ENCODE results near the gene XK.

XK gene

DNA sequence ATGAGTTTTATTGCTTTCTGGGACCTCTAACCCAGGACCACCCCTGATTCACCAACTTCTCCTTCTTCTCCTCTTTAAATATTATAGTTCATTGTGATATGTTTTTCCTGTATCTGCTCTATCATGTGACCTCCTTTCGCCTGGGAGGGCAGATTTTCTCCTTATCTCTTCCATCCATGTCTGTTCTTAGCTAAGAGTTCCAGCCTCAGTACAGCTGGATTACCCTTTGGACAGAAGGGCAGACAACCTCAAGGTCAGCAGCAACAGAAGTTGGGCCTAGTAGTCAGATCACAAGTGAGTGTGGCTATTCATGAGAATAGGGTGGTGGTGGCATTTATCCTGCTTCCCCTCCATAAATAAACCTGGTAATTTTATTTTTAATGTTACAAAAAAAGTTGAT is 5.7 kb upstream of the XK start:
- no peak for FAIRE-seq

DNA sequence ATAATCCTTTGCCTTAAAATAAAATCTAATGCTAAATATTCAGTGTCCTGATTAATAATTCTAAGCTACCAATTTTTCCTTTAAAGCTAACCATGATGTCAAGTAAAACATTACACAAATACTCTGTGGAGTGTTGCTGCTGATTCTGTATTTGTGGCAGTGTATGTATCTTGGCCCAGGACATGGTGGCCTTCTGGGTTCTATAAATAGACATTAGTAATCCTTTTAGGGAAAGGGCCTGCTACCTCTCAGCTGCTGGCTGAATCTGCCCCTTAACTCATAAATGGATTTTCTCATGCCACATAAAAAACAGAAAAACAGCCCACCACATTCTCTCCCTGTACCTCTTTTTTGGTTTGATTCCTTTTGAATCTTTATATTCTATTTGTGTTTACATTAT is 1.2 kb upstream of the XK start:
- FAIRE-seq = no peak

DNA sequence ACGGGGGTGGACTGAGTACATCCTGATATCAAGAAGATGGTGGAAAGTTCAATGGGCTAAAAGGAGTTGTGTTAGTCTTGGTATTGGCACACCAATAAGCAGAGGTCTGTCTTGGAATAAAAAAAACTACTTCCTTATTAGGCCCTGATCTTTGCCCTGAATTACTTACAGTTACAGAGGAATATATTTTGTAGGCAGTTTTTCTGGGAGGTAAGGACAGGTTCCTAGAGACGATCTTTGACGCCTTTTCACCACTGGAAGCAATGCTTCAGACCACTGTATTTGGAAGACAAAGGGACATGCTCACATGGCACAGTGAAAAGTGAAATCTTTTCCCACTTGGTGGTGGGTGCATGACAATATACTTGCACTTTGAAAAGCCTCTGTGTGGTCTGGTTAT is 618 bp upstream of the XK start:
- no peak for FAIRE-seq

DNA sequence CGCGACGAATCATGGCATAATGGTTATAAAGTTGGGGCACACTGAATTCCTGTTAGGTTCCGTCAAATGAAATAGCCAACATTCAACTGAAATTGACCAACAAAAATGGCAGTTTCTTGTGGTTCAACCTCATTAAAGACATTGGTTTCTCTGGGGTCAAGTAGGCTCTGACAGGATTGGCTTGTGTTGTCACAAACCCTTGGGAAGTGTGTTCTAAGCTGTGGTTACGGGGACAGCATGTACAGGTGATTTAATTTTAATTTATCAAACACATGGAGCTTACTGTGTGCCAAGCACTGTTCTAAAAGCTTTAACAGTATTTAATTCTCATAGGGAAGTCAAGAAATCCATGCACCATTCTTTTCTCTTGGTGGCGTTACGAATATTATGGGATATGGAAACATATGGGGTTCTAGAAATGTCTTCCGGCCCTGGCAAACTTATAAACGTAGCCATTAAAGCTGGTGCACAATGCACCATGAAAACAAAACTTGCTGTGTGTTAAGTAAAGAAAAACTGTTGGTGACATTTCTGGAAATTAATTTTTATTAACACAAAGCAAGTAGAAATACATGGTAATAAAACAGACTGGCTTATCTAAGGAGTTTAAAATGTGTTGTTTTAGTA is 891 bp downstream of the XK start:
- FAIRE-seq = no peak

DNA sequence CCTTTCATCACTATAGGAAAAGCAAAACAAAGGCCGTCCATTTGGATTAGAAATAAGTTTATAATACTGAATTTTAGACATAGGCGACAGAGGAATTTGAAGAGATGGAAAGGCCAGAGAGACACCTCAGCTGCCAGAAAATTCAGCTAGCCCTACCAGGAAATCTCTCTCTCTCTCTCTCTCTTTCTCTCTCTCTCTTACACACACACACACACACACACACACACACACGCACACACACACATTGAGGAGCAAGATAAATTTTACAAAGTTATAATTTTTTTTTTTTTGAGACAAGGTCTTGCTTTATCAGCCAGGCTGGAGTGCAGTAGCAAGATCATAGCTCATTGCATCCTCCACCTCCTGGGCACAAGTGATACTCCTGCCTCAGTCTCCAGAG is 1.4 kb downstream of the XK start:
- FAIRE-seq = no peak

DNA sequence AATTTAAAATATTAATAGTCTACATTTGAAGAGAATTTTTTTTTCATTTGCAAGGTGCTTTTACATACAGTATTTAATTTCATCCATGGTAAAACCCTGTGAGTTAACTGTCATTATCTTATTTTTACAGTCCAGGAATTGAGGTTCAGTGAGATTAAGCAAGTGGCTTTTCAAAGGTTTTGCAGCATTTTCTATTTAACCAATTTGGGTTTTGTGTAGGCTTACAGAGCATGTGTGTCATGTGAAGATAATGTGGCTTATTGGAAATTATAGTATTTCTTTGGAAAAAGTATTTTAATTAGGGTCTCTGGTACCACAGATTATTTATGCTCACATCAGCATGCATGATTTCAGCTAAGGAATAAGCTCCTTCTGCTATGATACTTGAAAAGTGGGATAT is 4.5 kb downstream of the XK start:
- no peak for FAIRE-seq

DNA sequence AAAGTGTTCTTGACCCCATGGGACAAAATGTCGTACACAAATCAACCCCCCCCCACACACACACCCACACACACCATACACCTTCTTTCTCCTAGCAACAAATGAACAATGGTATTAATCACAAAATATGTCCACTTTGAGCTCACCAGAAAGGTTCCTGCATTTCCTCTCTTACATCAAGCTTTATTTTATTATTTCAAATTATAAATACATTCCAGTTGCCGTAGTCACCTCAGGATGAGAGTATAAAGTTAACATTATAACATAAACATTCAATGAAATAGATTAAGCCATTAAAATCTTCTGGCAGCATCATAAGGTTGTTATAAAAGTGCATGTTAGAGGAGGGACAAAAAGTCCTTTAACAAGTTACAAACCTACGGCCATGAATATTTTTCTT is 7.3 kb downstream of the XK start:
- FAIRE-seq = no peak

DNA sequence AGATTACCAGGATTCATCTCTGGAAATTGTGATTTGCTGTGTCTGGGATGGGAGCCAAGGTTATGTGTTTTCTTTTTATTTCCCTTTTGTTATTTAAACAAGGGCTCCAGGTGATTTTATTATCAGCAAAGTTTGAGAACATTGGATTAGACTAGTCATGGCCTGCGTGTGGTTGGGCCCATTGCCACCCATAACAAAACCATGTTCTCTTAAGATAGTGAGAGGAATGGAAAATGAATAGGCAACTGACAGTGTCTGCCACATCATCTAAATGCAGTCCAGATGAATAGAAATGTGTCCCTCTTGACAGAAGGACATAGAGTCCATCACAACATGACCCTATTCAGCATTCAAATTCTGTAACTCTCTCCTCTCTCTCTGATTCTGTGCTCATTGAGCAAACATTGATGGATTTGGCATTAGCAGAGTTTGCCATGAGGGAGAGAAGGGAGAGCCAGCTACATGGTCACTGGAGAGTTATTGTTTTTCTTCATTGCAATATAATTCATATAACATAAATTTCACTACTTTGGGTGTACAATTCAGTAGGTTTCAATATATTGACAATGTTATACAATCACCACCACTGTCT is 11.7 kb downstream of the XK start:
- no peak for FAIRE-seq

DNA sequence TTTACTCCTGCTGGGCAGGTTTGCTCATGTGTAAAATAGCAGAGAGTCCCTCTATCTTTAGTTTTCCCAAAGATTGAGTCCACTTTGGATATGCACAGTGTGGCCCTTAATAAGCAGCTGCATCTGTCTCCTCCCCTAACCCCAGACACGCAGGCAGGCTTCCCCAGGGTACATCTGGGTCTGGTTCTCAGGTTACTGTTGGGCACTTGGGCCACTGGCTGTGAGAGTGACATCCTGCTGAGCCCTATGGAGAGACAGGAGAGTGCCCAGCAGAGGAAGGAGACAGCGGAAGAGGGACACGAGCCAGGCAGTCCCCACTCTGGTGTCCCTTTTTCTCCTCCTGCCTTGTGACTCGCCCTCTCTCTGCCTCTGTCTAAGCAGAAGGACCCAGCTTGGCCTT is 16.0 kb downstream of the XK start:
- FAIRE-seq = no peak

DNA sequence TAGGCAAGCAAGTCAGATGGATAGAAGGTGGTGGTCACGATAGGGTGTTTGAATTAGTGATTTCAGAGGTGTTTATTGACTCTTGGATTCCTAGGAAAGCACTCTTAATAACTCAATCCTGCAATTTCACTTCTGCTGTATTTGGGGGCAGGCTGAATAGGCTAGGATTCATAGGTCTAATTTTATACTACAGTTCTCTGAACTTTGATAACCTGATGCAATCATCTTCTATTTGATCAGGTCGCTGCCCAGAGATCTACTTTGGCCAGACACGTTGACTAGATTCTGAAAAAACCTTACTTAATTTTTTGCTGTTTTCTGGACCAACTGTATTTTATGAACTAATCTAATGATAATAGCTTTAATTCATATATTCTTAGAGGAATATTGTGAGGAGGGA is 26.4 kb downstream of the XK start:
- no peak for FAIRE-seq

DNA sequence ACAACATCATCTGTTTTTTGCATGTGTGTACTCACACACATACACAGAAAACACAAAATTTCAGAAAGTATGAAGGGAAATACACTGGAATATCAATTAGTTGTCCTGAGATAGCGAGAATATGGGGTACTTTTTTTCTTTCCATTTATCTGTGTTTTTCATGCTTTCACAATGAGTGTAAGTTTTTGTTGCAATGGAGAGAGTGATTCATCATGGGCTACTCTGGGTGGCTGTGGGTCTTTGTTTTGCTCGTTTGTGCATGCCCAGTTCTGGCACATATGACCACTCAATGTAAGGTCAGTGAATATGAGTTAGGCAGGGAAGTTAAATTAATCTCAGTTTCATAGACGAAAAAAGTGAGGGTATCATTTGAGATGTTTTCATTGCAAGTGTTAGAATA is 26.9 kb downstream of the XK start:
- no peak for FAIRE-seq

DNA sequence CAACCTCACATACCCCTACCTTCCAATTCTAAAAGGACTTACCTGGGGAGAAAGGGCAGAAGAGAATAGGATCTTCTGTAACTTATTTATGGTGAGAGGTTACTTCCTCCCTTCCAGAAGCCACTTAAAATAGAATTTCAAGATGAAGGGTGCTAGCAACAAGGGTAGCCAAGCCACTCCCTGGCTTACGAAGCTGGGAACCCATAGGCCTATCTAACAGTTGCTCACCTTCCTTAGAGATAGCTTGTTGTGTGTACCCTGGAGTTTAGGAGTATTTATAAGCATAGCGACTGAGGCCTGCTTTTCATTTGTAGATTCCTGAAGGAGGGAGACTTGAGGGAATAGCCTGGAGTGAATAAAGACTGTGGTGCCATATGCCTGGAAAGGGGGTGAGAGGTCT is 28.9 kb downstream of the XK start:
- no peak for FAIRE-seq

DNA sequence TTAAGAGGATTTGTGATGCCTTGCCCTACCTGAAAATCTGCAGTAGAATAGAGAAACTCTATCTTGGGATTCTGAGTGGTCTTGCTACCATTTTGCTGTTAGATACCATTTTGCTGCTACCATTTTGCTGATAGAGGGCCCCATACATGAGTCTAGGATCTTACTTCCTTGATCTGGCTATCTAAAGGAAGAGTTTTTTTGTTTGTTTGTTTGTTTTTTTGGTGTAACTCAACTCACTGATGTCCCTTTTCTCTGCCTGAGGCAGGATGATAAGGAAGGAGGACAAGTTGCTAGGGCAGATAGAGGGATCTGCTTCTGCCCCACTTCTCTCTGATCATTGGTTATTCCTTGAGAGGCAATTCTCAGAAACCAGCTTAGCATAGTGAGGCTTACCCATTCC is 31.0 kb downstream of the XK start:
- no peak for FAIRE-seq

DNA sequence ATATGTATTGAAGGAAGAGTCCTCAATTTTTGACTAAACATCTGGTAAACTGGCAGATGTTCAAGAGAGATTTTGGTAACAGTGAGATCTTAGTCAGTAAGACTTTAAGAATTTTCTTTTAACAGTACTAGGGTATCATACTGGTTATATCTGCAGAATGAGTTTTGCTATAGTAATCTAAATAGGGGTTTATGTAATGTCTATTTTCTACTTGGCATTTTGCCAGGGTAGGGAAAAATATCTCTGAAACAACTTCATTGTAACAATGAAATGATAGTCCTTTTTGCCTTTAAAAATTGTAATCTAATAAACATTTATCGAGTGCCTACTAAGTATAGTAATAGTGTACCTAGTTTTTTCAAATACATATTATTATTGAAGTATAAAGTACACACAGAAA is 32.1 kb downstream of the XK start:
- no peak for FAIRE-seq

DNA sequence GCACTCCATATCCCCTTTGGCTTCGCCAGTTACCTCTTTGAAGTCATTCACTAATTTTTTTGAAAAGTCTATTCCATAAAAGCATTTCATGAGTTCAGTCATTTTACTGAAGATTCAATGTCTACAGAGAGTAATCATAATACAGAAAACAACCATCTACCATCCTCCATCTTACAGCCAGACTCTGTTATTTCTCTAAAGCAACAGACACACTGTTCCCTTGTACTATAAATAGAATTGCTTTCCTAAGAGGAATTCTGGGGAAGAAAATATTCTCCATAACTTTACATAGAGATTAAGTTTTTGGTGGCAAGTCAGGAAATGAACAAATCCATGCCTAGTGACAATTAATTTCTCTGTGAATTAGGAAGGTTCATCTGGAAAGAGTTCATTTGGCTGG is 37.0 kb downstream of the XK start:
- FAIRE-seq = no peak

DNA sequence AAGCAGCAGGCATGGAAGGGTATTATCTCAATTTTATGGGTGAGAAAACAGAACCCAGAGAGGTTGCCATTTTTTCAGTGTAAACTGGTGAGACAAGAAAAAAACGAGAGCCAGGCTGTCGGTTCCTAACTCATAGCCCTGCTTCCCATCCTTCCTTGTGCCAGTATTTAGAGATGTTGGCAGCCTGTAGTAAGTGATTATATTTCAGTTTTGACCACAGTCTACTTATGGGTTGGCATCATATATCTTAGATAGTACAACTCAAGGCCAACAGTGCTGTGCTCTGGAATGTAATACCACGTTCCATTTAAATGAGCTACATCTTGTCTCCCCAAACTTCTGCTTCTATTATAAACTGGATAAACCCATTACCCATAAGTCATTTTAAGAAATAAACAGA is 40.8 kb downstream of the XK start:
- FAIRE-seq = no peak

DNA sequence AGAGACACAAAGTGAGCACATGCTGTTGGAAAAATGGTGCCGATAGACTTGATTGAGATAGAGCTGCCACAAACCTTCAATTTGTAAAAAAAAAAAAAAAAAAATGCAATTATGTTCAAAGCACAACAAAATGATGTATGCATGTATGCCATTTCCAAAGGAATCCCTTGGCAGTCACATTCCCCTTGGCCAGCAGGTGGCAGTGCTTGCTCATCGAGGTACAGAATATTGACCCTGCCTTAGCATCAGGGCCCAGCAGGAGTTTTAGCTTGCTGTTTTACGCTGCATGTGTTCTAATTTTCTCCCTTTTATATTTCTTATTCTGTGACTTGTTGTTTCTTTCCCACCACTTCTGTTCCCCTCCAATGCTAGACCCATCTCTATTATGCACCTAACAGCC is 59.8 kb downstream of the XK start:
- peak; percentile 13 for FAIRE-seq

DNA sequence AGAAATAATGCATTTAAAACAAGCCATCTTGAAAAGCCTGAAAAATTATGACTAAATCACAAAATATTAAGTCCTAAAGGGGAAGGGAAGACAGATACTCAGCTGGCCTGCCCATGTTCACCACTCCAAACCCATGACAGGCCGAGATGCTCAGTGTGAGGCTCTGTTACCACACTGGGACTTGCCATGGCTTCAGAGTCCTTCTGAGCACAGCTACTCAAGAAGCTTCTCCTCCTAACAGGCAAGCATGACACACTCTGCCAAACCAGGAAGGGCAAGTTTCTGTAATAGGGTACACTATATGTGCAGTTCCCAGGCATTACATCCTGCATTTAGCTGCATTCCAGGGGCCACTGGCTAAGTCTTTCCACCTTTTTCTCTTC is 60.2 kb downstream of the XK start:
- no peak for FAIRE-seq

DNA sequence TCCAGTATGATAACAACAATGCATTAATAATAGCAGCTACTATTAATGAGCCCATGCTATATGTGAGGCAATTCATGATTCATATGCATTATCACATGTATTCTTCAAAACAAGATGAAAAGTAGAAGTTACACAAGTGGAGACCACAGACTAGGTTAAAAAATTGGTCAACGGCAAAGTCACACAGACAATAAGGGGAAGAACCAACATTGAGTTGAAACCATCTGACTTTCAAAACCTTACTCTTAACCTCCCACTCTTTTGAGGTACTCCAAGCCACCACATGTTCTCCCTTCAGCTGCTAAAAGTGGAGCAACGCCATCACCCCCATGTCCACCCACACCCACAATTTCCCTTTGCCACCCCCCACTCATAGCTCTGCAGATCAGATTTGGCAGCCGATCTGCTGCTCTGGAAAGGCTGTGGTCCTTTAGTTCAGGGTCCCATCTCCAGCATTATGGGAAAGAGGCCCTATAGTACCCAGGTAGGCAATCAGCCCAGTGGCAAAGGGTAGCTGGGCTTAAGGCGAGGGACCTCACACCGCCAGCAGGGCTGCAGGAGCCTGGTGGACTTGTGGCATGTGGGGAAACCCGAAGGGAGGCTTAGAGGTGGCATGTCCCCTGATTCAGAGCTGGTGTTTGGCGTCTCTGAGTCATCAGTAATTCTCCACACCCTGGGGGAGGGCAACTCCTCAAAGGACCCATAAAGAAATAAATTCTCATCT is 60.8 kb downstream of the XK start:
- FAIRE-seq = no peak

DNA sequence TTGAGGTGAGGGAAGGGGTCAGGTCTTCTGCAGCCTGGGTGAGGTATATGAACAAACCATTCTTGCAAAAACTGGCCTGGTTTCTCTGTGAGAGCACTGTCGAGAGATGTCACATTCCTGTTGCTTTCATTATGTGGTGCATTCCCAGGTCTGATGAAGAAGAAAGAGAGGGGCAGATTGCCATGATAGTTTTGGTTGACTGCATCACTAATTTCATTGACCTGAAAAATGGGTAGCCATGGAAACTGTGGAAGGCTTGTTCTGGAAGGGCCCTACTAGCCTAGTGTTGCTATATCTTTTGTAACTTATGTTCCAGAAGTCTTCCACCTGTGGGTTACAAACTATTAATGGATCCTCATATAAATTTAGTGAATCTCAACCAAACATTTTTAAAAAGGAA is 61.4 kb downstream of the XK start:
- FAIRE-seq = no peak

DNA sequence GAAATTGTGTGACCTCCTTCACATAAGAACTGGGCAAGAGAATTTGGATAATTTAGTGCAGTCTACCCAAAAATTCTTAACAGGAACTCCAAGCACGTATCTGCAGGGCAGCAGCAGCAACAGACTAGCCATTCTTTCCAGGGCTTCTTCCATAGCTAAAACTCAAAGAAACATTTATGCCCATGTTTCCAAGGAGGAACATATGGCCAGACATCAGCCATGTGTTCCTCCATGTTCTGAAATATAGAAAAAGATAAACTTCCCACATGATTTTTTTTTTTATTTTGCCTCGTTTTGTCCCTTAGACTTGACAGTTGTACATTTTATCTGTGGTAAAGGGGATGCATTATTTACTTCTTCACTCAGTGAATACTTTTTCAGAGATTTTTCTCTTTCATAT is 66.7 kb downstream of the XK start:
- no peak for FAIRE-seq

DNA sequence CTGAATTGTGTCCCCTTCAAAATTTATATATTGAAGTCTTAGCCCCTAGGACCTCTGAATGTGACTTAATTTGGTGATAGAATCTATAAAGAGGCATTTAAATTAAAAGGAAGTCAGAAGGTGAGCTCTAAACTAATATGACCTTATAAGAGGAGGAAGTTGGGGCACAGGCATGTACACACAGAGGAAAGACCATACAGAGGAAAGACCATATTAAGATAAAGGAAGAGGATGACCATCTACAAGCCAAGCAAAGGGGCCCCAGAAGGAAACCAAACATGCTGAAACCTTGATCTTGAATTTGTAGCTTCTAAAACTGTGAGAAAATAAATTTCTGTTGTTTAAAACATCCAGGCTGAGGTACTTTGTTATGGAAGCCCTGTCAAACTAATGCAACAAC is 67.3 kb downstream of the XK start:
- no peak for FAIRE-seq

DNA sequence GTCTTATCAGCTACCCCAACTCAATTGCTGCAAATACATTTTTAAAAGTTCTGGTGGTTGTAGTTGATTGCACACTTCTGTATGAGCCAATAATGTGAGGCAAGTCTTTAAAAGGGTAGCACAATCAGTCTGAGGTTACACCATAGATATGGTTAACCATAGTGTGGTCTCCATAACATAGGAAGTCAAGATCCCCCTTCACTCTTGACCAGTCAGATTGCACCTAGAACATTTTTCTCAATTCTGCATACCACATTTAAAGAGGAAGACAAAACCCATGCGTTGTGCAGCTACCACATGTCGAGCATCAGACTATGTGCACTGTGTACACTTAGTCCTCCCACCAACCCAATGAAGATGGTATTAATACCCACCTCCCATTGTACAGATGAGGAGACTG is 67.8 kb downstream of the XK start:
- no peak for FAIRE-seq

DNA sequence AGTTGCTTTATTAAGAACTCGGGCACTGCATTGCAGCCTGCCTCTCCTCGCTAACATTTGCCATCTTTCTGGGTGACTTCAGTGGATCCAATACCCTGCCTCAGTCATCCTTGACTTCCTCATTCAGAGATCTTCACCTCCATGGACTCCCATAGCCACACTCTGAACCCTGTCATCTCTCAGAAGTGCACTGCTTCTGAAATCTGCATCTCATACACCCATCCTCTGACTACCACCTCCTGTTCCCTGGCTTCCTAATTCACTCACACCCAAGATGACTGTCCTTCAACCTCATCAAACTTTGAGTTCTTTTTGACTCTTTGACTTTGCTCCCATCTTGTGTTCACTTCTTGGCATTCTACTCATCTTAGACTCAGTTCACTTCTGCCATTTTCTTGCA is 68.9 kb downstream of the XK start:
- no peak for FAIRE-seq

DNA sequence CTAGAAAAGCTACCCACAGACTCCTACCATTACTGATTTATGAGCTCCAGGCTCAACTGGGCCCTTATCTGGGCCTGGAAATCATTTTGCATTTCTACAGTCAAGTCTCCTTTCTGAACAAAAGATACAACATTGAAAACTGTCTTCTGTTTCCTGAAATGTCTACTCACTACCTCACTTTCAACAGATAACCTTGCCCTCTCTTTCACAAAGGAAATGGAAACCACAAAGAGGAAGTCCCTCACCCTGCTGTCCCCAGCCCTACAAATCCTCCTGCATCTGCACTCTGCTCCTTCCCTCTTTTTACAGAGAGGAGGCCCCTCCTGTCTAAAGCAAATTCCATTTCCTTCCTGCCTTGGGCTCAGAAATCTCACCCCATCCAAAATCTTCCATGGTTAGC is 69.4 kb downstream of the XK start:
- FAIRE-seq = no peak
